MCF 10A (cell line): ENCODE data around the gene FGF21. TPM values are rescaled to one million over a fixed set of nuclear protein-coding genes. Genes with fewer than 3 reads are reported as not detected.

ENCODE experiments used
- BruUV-seq: library from RNA; stranded (reverse); fragments of 400-500 nt; replicated peaks from 2 replicates; lab custom pipeline; 2021; lab: Mats Ljungman, UMichigan
- CTCF ChIA-PET: fragments of 300-600 bp; sonication (Branson Sonifier 250); formaldehyde crosslinking; extraction: SDS; loops from one replicate; lab custom pipeline; 2021; ENCODE audit warnings: antibody characterized with exemption, inconsistent platforms; lab: Yijun Ruan, JAX
- POLR2A ChIA-PET: fragments of 300-600, 350-650 bp; sonication (Branson Sonifier 250); formaldehyde crosslinking; extraction: SDS; loops from one replicate; lab custom pipeline; 2020; ENCODE audit warnings: antibody characterized with exemption, inconsistent platforms; lab: Yijun Ruan, JAX
- DNase-seq: peaks from one replicate; pipeline ENCODE4 v3.0.0-alpha.2; 2018; ENCODE audit not compliant: unreplicated experiment
- H3K27ac Mint-ChIP-seq: one replicate; pipeline ENCODE4 v1.8.0; 2022; ENCODE audit warnings: mild to moderate bottlenecking, low read depth, mixed read lengths; ENCODE audit not compliant: unreplicated experiment
- H3K27me3 Mint-ChIP-seq: one replicate; pipeline ENCODE4 v1.8.0; 2022; ENCODE audit warnings: mixed read lengths; ENCODE audit not compliant: insufficient read depth, unreplicated experiment
- H3K36me3 Mint-ChIP-seq: one replicate; pipeline ENCODE4 v1.8.0; 2022; ENCODE audit warnings: mild to moderate bottlenecking, moderate library complexity, mixed read lengths; ENCODE audit not compliant: insufficient read depth, unreplicated experiment
- H3K4me1 Mint-ChIP-seq: one replicate; pipeline ENCODE4 v1.8.0; 2022; ENCODE audit warnings: mixed read lengths; ENCODE audit not compliant: insufficient read depth, unreplicated experiment
- H3K4me3 Mint-ChIP-seq: one replicate; pipeline ENCODE4 v1.8.0; 2022; ENCODE audit warnings: mild to moderate bottlenecking, moderate library complexity, mixed read lengths; ENCODE audit not compliant: unreplicated experiment
- H3K9me3 Mint-ChIP-seq: one replicate; pipeline ENCODE4 v1.8.0; 2022; ENCODE audit warnings: mixed read lengths; ENCODE audit not compliant: unreplicated experiment
- CTCF ChIP-seq: fragments of 200-600 bp; IDR thresholded peaks from one replicate; pipeline ENCODE4 v1.8.0; 2022; ENCODE audit warnings: antibody characterized with exemption, mild to moderate bottlenecking; ENCODE audit not compliant: unreplicated experiment
- intact Hi-C: fragments of 100-400 bp; cut with micrococcal nuclease; formaldehyde crosslinking; loops from 2 replicates; pipeline ENCODE4 v1.14.1; 2022
- total RNA-seq: library from RNA; stranded (reverse); gene quantifications from 2 replicates; pipeline ENCODE4 v1.2.3, GENCODE V29; 2022

FGF21 gene
- total RNA-seq, 1 experiment from 2014 or later, result 0.93 TPM

GRCh38 chr19:48793271-48793670 lies 37.9 kb downstream of the FGF21 start:
- ChIA-PET POLR2A (interaction anchor here (3.4 kb wide), 1 partner anchor 17 kb away, joined by 32 read pairs; the partner anchor contains the start of gene BCAT2), CTCF (interaction anchor here (0.6 to 11.9 kb wide), 10 partner anchors 8 to 177 kb away, joined by 3 to 337 read pairs (median 4); partner anchors contain the start of gene HSD17B14)
- Mint-ChIP-seq H3K4me3 (no peak overlapping the region), H3K27ac (no peak overlapping the region), H3K9me3 (no peaks in the 10 kb centered on the region), H3K4me1 (peaks cover 6% of the 10 kb centered on the region), H3K36me3 (peaks cover 11% of the 10 kb centered on the region), H3K27me3 (no peaks in the 10 kb centered on the region)
- BruUV-seq, result no TSS peak
- DNase-seq, result no peak
- TF ChIP-seq CTCF, result no peak
- intact Hi-C loops, result no loop called here

- ChIA-PET CTCF (interaction anchor here (0.7 to 11.9 kb wide), 12 partner anchors 9 to 176 kb away, joined by 3 to 337 read pairs (median 4); partner anchors contain the start of genes BCAT2 and HSD17B14), POLR2A (interaction anchor here (1.6 to 3.4 kb wide), 3 partner anchors 16 to 48 kb away, joined by 6 to 32 read pairs (median 8); partner anchors contain the start of gene BCAT2)
- Mint-ChIP-seq H3K27ac (peak overlapping the region; percentile 84), H3K27me3 (no peaks in the 10 kb centered on the region), H3K4me1 (peaks cover 6% of the 10 kb centered on the region), H3K9me3 (no peaks in the 10 kb centered on the region), H3K4me3 (peak overlapping the region; percentile 73), H3K36me3 (peaks cover 11% of the 10 kb centered on the region)
- BruUV-seq, result no TSS peak
- no peak for TF ChIP-seq CTCF
- no peak for DNase-seq
- intact Hi-C loops, result loop anchor here (2.0 kb wide), 1 partner anchor 177 kb away; no protein-coding TSS in a partner anchor
Measured at GRCh38 chr19:48794291-48794690, 39.0 kb downstream of the FGF21 start.

- Mint-ChIP-seq H3K36me3 (peaks cover 11% of the 10 kb centered on the region), H3K9me3 (no peaks in the 10 kb centered on the region), H3K4me3 (peak overlapping the region; percentile 73), H3K27me3 (no peaks in the 10 kb centered on the region), H3K27ac (peak overlapping the region; percentile 84), H3K4me1 (peaks cover 6% of the 10 kb centered on the region)
- POLR2A ChIA-PET, result interaction anchor here (0.7 to 3.4 kb wide), 10 partner anchors 12 to 1074 kb away, joined by 3 to 32 read pairs (median 6); partner anchors contain the start of genes BCAT2, CA11, HSD17B14 and PPP1R15A
- TF ChIP-seq CTCF, result peak; percentile 94
- CTCF ChIA-PET, result interaction anchor here (0.5 to 11.9 kb wide), 27 partner anchors 10 to 434 kb away, joined by 3 to 337 read pairs (median 4); partner anchors contain the start of genes BCAT2, CA11 and HSD17B14
- BruUV-seq, result no TSS peak
- intact Hi-C loops, result loop anchor here (1.0 to 2.0 kb wide), 2 partner anchors 40 to 176 kb away; no protein-coding TSS in a partner anchor
- peak; percentile 95 for DNase-seq
Measured at GRCh38 chr19:48795055-48795684, 39.8 kb downstream of the FGF21 start.

- peaks cover 11% of the 10 kb centered on the region for H3K36me3 Mint-ChIP-seq
- H3K27ac Mint-ChIP-seq, result peak overlapping the region; percentile 84
- BruUV-seq, result no TSS peak
- ChIA-PET POLR2A (interaction anchor here (0.7 to 3.4 kb wide), 10 partner anchors 11 to 1074 kb away, joined by 3 to 32 read pairs (median 6); partner anchors contain the start of genes BCAT2, CA11, HSD17B14 and PPP1R15A), CTCF (interaction anchor here (0.5 to 11.9 kb wide), 26 partner anchors 9 to 435 kb away, joined by 3 to 337 read pairs (median 4); partner anchors contain the start of genes BCAT2, CA11 and HSD17B14)
- H3K27me3 Mint-ChIP-seq, result no peaks in the 10 kb centered on the region
- H3K9me3 Mint-ChIP-seq, result no peaks in the 10 kb centered on the region
- intact Hi-C loops, result loop anchor here (1.0 to 2.0 kb wide), 2 partner anchors 40 to 175 kb away; no protein-coding TSS in a partner anchor
- no peak for DNase-seq
- no peak overlapping the region for H3K4me3 Mint-ChIP-seq
- H3K4me1 Mint-ChIP-seq, result peaks cover 6% of the 10 kb centered on the region
- no peak for TF ChIP-seq CTCF
Measured at GRCh38 chr19:48795685-48796070, 40.4 kb downstream of the FGF21 start.
